ENCODE results near the gene MTARC1.

Gene MTARC1

GRCh38 chr1:220786337-220787068, at the start of gene MTARC1:
Gene MTARC1, plus strand, starts transcription at chr1:220786913. Its CDS starts 32 bp downstream, at chr1:220786945.
- peak; percentile 79 for DNase-seq (ENCODE audit: low read depth, low spot score)

- no peak for DNase-seq (ENCODE audit: low read depth, low spot score)
Measured at GRCh38 chr1:220741349-220741748, 45.4 kb upstream of the MTARC1 start.

DNA sequence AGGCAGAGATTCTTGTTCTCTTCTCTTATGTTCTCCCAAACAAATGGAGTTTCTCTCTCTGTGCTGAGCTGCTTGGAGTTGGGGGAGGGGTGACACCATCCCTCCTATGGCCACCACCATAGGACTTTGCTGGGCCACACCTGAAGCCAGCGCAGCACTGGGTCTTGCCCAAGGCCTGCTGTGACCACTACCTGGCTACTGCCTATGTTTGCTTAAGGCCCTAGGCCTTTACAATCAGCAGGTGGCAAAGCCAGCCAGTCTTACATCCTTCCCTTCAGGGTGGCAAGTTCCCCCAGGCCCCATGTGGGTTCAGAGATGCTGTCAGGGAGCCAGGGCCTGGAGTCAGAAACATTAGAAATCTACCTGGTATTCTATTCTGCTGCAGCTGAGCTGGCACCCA, 44.9 kb upstream of the MTARC1 start:
- no peak for DNase-seq (ENCODE audit: low read depth, low spot score)

DNA sequence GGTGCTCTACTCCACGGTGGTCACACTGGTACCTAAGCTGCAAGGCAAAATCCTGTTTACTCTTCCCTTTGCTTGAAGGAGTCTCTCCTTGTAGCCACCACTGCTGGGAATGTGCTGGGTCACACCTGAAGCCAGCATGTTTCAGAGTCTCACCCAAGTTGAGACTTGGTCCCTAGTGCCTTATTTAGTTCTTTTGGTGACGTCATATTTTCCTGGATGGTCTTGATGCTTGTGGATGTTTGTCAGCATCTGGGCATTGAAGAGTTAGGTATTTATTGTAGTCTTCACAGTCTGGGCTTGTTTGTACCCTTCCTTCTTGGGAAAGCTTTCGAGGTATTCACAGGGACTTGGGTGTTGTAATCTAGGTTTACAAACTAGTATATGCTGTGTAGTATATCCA, 44.2 kb upstream of the MTARC1 start:
- no peak for DNase-seq (ENCODE audit: low read depth, low spot score)

DNA sequence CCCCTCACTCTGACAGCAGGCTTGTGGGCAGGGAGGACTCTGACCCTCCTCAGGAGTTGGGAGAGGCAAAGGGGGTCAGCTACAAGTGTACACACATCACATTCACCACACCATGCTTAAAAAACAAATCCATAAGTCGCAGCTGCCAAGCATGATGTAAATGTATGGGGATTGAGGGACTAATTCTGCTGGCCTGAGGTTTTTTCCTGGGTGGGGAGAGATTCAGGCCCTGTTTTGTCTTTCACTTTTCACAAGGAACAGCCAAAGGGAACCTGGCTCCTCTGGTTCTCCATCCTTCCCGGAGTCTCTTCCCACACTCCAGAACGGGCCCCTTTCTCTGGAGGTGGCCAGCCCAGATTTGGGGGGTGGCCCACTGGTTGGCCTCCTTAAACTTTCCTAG, 39.9 kb upstream of the MTARC1 start:
- no peak for DNase-seq (ENCODE audit: low read depth, low spot score)

GRCh38 chr1:220747437-220748088, 39.1 kb upstream of the MTARC1 start:
- no peak for DNase-seq (ENCODE audit: low read depth, low spot score)

DNA sequence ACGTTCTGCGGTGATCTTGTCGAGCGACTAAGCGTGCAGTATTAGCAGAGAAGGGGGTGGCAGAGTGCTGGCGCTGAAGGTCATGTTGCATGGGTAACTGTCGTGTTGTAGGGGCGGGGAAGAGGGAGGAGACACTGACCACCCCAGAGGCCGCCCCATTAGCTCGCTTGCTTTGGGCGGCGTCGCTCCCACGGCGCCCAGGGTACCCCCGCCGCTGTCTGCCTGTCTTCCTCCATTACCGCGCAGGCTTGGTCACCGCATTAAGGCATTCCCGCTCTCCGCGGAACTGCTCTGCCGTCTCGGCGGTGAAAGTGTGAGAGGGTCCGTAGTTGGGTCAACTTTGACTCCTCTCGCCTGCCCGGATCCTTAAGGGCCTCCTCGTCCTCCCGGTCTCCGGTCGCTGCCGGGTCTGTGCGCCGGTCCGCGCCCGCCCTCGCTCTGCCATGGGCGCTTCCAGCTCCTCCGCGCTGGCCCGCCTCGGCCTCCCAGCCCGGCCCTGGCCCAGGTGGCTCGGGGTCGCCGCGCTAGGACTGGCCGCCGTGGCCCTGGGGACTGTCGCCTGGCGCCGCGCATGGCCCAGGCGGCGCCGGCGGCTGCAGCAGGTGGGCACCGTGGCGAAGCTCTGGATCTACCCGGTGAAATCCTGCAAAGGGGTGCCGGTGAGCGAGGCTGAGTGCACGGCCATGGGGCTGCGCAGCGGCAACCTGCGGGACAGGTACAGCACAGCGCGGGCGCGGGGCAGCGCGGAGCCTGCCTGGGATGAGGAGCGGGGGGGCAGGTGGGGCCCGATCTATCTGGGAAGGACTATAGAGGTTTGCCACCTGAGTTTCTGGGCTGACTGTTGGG, 38.4 kb upstream of the MTARC1 start, which contains the start of gene MTARC2:
TSS of gene MTARC2 (plus strand) at position 234 of the 846 bp plus-strand sequence. CDS start at position 444, 210 bp downstream.
- peak; percentile 68 for DNase-seq (ENCODE audit: low read depth, low spot score)

GRCh38 chr1:220748936-220749335, 37.8 kb upstream of the MTARC1 start:
- no peak for DNase-seq (ENCODE audit: low read depth, low spot score)

GRCh38 chr1:220750131-220750515, 36.6 kb upstream of the MTARC1 start:
- no peak for DNase-seq (ENCODE audit: low read depth, low spot score)

DNA sequence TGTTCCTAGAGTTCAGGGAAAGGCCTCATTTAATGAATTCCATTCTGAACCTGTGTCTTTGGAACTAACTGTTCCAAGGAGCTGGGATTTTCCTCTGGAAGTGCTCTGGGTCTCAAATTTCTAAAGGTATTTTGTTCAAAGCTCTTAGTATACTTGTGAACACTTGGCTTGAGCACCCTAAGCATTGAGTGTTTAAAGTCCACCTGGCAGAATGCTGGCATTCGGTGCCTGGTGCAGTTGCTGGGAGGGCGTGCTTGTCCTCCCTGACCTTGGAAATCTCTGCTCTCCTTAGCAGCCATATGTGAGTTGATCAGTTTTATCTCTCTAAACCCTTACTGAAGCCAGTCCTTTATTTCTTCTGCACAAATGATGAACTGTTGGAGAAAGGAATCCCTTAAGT, 35.6 kb upstream of the MTARC1 start:
- no peak for DNase-seq (ENCODE audit: low read depth, low spot score)

DNA sequence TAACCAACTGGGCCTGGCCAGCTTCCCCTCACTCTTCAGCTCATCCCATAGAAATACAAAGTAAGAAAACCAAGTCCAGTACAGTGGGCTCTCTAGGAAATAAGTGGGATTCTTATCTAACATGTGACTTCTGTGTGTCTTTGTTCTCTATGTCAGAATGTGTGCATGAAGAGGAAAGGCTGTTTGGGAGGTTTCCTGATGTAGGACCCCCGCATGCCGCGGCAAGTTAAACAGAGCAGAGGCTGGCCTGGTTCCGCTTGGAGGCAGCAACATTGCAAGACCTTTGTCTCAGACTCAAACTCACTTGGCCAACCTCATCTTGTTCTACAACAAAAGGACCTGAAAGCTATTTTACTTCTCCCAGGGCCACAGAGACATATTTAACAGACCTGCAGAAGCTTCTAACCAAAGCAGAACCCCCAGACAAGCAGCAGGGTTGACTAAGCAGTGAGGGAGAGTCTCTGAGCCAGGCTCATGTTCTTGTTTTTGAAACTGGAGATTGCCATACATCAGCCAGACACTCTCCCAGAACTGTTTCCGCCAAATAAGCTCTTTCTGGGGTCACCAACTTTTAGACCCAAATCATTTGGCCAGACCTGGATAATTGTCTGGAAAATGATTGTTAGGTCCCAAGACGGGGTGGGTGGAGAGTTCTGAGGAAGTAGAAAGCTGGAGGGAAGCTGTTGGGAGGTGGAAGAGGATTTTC, 32.3 kb upstream of the MTARC1 start:
- no peak for DNase-seq (ENCODE audit: low read depth, low spot score)

- DNase-seq (ENCODE audit: low read depth, low spot score) = no peak
Measured at GRCh38 chr1:220754918-220755295, 31.8 kb upstream of the MTARC1 start.

DNA sequence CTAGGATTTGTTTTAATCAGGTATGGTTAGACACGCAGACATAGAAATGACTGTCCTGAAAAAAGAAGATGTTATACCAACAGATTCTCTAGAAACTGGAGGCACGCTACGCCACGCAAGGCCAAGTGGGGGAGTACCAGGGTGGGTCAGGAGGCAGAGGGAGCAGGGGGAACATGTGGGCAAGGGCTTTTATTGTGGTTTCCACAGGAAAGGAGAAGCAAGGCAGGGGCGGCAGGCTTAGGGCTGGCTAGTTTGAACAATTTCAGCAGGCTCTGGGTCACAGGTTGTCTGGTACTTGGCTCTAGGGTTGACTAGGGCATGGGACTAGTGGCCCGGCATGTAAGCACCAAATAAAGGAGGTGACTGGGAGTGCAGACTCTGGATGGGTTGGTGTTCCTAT, 31.4 kb upstream of the MTARC1 start:
- DNase-seq (ENCODE audit: low read depth, low spot score) = no peak

GRCh38 chr1:220757441-220757840, 29.3 kb upstream of the MTARC1 start:
- DNase-seq (ENCODE audit: low read depth, low spot score) = no peak

DNA sequence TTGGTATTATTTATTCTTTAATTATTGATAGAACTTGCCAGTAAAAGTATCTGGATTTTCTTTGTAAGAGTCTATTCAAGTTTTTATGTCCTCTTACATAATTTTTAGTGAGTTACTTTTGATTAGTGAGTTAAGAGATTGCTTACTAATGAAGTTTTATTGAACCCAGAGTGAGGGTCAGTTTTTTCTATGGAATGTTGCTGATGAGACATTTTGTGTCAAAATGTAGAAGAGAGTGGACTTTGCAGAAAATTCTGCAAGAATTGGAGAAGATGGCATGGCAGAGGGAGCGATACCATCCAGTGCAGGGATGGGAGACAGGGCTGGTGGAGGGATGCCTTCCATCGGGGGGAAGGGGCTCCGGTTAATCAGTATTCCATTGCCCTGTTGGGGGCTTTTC, 27.6 kb upstream of the MTARC1 start:
- no peak for DNase-seq (ENCODE audit: low read depth, low spot score)

DNA sequence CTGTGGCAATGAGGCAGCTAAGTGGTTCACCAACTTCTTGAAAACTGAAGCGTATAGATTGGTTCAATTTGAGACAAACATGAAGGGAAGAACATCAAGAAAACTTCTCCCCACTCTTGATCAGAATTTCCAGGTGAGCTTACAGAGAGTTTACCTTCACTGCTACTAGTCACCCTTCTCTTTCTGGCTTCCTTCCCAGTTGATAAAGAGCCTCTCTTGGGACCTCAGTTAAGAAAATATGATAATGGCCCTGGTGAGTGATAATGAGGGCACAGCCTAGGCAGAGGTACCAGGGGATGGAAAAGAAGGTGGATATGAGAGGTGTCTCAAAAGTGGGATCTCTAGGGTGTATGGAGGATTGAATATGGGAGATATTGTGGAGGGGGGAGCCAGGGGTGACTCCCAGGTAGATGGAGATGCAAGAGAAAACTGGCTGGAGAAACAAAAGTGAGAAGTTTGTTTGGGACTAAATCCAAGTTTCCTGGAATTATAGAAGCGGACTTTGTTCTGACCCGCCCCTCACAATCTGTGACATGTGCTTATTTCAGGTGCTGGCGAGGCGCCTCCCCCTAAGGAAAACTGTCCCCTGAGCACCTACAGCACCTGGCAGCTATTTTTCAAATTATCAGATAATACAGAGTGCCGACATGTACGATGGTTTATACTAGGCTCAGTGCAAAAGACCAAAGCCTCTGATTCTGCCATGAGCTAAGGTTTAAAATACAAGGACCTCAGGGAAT, 24.9 kb upstream of the MTARC1 start:
- DNase-seq (ENCODE audit: low read depth, low spot score) = no peak

DNA sequence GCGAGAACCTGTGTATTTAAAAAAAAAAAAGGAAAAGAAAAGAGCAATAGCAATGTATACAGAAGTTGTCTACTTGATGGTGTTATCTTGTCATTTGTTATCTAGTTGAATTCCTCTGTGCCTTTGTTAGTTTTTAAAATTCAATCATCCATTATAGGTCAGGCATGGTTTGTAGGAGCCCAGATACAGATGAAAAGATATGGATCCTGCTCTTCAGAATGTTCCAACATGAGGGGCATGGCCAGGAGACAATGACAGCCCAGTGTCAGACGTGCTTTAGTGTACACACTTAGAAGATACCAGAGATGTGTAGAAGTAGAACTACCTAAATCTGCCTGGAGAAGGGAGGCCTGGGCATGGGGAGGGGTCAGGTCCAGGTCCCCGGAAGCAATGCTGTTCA, 22.0 kb upstream of the MTARC1 start:
- no peak for DNase-seq (ENCODE audit: low read depth, low spot score)

DNA sequence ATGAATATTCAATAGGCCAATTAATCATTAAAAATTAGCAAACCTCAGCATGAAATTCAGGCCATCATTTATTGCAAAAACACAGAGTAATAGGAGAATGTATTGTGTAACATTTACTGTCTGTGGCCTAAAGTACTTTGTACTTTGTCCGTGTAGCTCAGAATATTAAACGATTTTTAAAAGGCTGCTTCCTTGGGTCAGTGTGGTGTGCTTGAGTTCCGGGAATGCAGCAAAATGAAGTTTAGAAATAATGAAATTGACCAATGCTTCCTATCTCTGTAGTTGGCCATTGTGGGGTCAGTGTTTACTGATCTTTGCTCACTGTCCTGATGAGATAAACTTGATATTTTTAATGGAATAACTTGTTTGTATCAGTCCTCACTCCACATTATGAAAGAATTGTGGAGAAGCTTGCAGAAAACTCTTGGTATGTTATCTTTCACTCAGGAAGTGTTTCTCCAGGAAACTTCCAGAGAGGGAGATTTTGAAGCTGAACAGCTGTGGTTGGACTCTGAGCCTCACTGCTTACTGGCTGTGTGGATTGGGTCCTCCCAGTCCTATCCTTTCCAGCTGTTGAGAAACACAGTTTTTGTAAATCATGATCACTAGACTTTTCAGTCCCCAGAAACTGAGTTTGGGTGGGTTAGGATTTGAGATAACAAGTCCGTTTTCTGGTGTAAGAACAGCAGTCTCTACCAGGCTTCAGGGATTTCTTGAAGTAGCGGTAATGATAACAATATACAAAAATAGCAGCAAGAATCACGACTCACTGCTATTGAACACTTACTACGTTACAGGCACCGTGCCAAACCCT, 19.2 kb upstream of the MTARC1 start:
- DNase-seq (ENCODE audit: low read depth, low spot score) = no peak

DNA sequence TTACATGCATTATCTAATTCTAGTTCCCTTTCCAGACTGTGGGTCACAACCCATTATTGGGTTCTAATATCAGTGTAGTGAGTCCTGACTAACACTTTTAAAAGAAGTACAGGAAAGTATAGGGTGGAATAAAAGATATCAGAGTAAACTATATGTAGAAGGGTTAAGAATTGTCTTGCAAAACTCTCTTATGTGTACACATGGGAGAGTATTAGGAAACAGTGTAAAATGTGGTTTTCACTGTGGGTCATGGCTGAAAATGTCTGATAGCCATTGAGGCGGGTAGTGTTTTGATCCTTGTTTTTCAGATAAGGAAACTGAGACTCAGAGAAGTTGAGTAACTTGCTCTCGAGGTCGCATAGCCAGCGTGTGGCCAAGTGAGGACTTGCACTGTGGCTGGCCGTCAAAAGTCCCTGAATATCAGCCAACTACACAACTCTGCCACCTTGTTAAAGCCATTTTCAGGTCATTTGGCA, 18.5 kb upstream of the MTARC1 start:
- no peak for DNase-seq (ENCODE audit: low read depth, low spot score)

DNA sequence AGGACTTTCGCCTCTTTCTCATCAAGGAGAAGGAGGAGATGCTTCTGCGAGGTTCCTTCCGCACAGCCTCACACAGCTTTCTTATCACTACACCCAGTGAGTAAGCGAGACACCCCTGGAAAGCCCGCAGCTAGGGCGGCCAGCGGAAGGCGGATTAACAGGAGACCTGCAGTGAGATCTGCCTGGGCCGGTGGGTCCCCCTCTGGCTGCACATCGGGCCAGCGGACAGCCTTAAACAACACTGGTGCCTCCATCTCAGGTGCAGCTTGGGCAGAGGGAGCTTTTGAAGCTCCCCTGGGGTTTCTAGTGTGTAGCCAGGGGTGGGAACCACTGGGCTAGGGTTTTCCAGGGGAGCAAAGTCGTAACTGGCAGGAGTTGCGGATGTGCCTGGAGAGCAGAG, 17.5 kb upstream of the MTARC1 start:
- DNase-seq (ENCODE audit: low read depth, low spot score) = no peak

All from ELF-1 (cell line).